Measurements from ENCODE around the gene ARHGAP11A. TPM values are rescaled to one million over a fixed set of nuclear protein-coding genes. Genes with fewer than 3 reads are reported as not detected.

The ARHGAP11A gene
- total and polyA plus RNA-seq, 2 donors (not counting 3 experiments of a cell fraction or from before 2014, with no cell fraction given), result 6.6 to 82.3 TPM

DNA sequence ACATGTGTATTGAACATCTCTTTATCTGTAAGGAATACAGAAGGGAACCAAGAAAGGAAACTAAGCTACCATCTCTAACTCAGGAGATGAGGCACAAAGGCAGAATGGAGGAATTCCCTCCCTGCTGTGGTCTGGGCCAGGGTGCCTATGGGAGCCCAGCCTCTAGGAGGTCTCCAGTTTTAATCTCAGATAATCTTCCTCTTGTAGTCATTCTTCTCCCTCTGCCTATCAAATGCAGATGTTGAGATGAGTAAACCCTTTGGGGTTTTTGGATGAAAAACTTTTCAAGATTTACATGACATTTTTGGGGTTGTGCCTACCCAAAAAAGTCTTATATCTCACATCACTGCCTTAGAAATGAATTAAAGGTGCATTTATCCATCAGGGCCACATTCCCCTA, 49.5 kb downstream of the ARHGAP11A start:
- Histone ChIP-seq H3K79me2 (ENCODE audit: control insufficient read depth, insufficient read depth, low read length) (no peaks in the 10 kb centered on the region), H3K4me3 (replicated peaks in 1 of 3; ENCODE audit: insufficient read depth in 1 of 3, low read depth in 1 of 3, low read length in 3 of 3) (no peak overlapping the region), H3K36me3 (ENCODE audit: control insufficient read depth in 2 of 2, extremely low read depth in 1 of 2, insufficient read depth in 2 of 2, low read length in 2 of 2) (peaks cover 2 to 4% of the 10 kb centered on the region in 2 experiments), H3K9me1 (replicated peaks; ENCODE audit: control insufficient read depth, extremely low read depth, insufficient read depth, low read length) (no peaks in the 10 kb centered on the region), H3K27me3 (ENCODE audit: control insufficient read depth in 2 of 2, insufficient read depth in 2 of 2, low read length in 2 of 2) (no peaks in the 10 kb centered on the region), H3K4me1 (ENCODE audit: control insufficient read depth, extremely low read depth, insufficient read depth, low read length) (no peaks in the 10 kb centered on the region), H3K27ac (ENCODE audit: insufficient read depth, low read depth, low read length) (no peak overlapping the region), H4K20me1 (replicated peaks; ENCODE audit: control insufficient read depth, extremely low read depth, insufficient read depth, low read length) (no peaks in the 10 kb centered on the region), H3K4me2 (ENCODE audit: insufficient read depth, low read length) (no peak overlapping the region), H3K9ac (replicated peaks; ENCODE audit: extremely low read depth, insufficient read depth, low read length) (no peak overlapping the region), H3K9me3 (replicated peaks; ENCODE audit: control insufficient read depth, insufficient read depth, low read length) (no peaks in the 10 kb centered on the region), H2AFZ (ENCODE audit: low read depth, low read length) (no peak overlapping the region)
- BruUV-seq (replicated peaks), result no TSS peak
- FAIRE-seq, result no peak
- intact Hi-C loops (cut with micrococcal nuclease), result loop anchor here (5.0 kb wide), 2 partner anchors 193 to 423 kb away; no protein-coding TSS in a partner anchor
- CTCF ChIA-PET, result interaction anchor here (1.1 to 5.8 kb wide), 5 partner anchors 14 to 330 kb away, joined by 4 to 127 read pairs (median 14); no protein-coding TSS in a partner anchor
- TF ChIP-seq MYC (IDR thresholded peaks at IDR 0.05; ENCODE audit: low read depth, low read length) (no peak), JUN (IDR thresholded peaks at IDR 0.05; ENCODE audit: borderline replicate concordance, insufficient read depth, insufficient read length, low read depth) (no peak), EZH2 (IDR thresholded peaks at IDR 0.05; ENCODE audit: borderline replicate concordance, low read depth, low read length, severe bottlenecking) (no peak), FOS (IDR thresholded peaks at IDR 0.05; ENCODE audit: borderline replicate concordance, insufficient read depth, low read length) (no peak), POLR2AphosphoS5 (IDR thresholded peaks at IDR 0.05; ENCODE audit: insufficient read depth, low read depth, low read length) (no peak), GATA2 (IDR thresholded peaks at IDR 0.05; ENCODE audit: insufficient read depth, insufficient read length, low read depth, low read length) (no peak), POLR2A (IDR thresholded peaks at IDR 0.05; ENCODE audit: low read depth, low read length) (no peak)
- TF ChIP-seq, protein P1, sequence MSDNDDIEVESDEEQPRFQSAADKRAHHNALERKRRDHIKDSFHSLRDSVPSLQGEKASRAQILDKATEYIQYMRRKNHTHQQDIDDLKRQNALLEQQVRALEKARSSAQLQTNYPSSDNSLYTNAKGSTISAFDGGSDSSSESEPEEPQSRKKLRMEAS (IDR thresholded peaks at IDR 0.05; ENCODE audit: insufficient read depth, insufficient read length), result no peak
- TF ChIP-seq, protein P2, sequence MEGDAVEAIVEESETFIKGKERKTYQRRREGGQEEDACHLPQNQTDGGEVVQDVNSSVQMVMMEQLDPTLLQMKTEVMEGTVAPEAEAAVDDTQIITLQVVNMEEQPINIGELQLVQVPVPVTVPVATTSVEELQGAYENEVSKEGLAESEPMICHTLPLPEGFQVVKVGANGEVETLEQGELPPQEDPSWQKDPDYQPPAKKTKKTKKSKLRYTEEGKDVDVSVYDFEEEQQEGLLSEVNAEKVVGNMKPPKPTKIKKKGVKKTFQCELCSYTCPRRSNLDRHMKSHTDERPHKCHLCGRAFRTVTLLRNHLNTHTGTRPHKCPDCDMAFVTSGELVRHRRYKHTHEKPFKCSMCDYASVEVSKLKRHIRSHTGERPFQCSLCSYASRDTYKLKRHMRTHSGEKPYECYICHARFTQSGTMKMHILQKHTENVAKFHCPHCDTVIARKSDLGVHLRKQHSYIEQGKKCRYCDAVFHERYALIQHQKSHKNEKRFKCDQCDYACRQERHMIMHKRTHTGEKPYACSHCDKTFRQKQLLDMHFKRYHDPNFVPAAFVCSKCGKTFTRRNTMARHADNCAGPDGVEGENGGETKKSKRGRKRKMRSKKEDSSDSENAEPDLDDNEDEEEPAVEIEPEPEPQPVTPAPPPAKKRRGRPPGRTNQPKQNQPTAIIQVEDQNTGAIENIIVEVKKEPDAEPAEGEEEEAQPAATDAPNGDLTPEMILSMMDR (IDR thresholded peaks at IDR 0.05; ENCODE audit: extremely low read depth in 1 of 2, insufficient read depth in 1 of 2, low read depth in 1 of 2, low read length in 2 of 2), result no peak
- dilution Hi-C loops (cut with MboI; ENCODE audit: extremely low pct_ligation_motif_present, low sequenced_read_pairs), result no loop called here
- POLR2A ChIA-PET, result no interaction called here
- DNase-seq (ENCODE audit: low read depth, low spot score), result no peak

All from endothelial cell of umbilical vein (primary cell).